Daoy (cell line): Measurements from ENCODE around the gene NXT2. TPM values are rescaled to one million over a fixed set of nuclear protein-coding genes. Genes with fewer than 3 reads are reported as not detected.
"Not testable (repeated sequence)": the region's sequence is repeated elsewhere in the genome, so short reads cannot be mapped to it uniquely, and the experiment has no call there.

Source experiments
- DNase-seq: peaks from one replicate; pipeline ENCODE4 v3.0.0-alpha.2; 2015; ENCODE audit warnings: low read depth
- total RNA-seq: library from RNA; depleted of rRNA; stranded (reverse); fragments of >200 nt; shearing (Covaris generic); gene quantifications from 2 replicates; pipeline ENCODE4 v1.2.3, GENCODE V29; 2014; rRNA removed

The NXT2 gene
- total RNA-seq, result 14.8 and 16.1 TPM in 2 replicates

GRCh38 chrX:109536439-109537323 lies at the start of gene NXT2:
Gene NXT2 (plus strand): TSS chrX:109536844. CDS start chrX:109537007, 163 bp downstream.
- peak; percentile 92 for DNase-seq

GRCh38 chrX:109487640-109488039 lies 49.0 kb upstream of the NXT2 start:
- no peak for DNase-seq

GRCh38 chrX:109489174-109489573 lies 47.5 kb upstream of the NXT2 start:
- DNase-seq, result no peak

GRCh38 chrX:109498434-109498833 lies 38.2 kb upstream of the NXT2 start:
- DNase-seq, result no peak

GRCh38 chrX:109501176-109501575 lies 35.5 kb upstream of the NXT2 start:
- DNase-seq, result no peak

- no peak for DNase-seq
These were observed 27.7 kb upstream of the NXT2 start for GRCh38 chrX:109508915-109509314.

GRCh38 chrX:109511113-109511512 lies 25.5 kb upstream of the NXT2 start:
- DNase-seq, result no peak

- DNase-seq, result no peak
These were observed 17.6 kb upstream of the NXT2 start for GRCh38 chrX:109519001-109519400.

GRCh38 chrX:109533005-109533404 lies 3.6 kb upstream of the NXT2 start:
- DNase-seq, result no peak

GRCh38 chrX:109533631-109534030 lies 3.0 kb upstream of the NXT2 start:
- DNase-seq, result peak; percentile 1

GRCh38 chrX:109534933-109535332 lies 1.7 kb upstream of the NXT2 start:
- no peak for DNase-seq

GRCh38 chrX:109535578-109535977 lies 1.1 kb upstream of the NXT2 start:
- DNase-seq, result no peak

GRCh38 chrX:109537324-109537665 lies 651 bp downstream of the NXT2 start:
- DNase-seq, result no peak

- DNase-seq, result not testable (repeated sequence)
These were observed 2.4 kb downstream of the NXT2 start for GRCh38 chrX:109539007-109539406.

GRCh38 chrX:109553862-109554261 lies 17.2 kb downstream of the NXT2 start:
- no peak for DNase-seq

- DNase-seq, result not testable (repeated sequence)
These were observed 39.4 kb downstream of the NXT2 start for GRCh38 chrX:109576083-109576482.

- no peak for DNase-seq
These were observed 40.4 kb downstream of the NXT2 start for GRCh38 chrX:109577055-109577454.

- DNase-seq, result no peak
These were observed 42.3 kb downstream of the NXT2 start for GRCh38 chrX:109578916-109579315.

- no peak for DNase-seq
These were observed 48.8 kb downstream of the NXT2 start for GRCh38 chrX:109585488-109585887.

GRCh38 chrX:109590176-109590575 lies 53.5 kb downstream of the NXT2 start:
- DNase-seq, result no peak
